Activated naive CD4-positive, alpha-beta T cell treated with anti-CD3 and anti-CD28 coated beads, Interleukin-2, amount 50 U/mL, for 24 hours (primary cell): ENCODE results near the gene PRR7.

Experiments used
- H3K27ac Mint-ChIP-seq: one replicate; pipeline ENCODE4 v1.8.0; 2021; ENCODE audit warnings: mild to moderate bottlenecking, mixed read lengths
- H3K27me3 Mint-ChIP-seq: one replicate; pipeline ENCODE4 v1.8.0; 2021; ENCODE audit warnings: mixed read lengths
- H3K36me3 Mint-ChIP-seq: one replicate; pipeline ENCODE4 v1.8.0; 2021; ENCODE audit warnings: mixed read lengths
- H3K4me1 Mint-ChIP-seq: one replicate; pipeline ENCODE4 v1.8.0; 2021; ENCODE audit warnings: mixed read lengths
- H3K4me3 Mint-ChIP-seq: one replicate; pipeline ENCODE4 v1.8.0; 2021; ENCODE audit warnings: mild to moderate bottlenecking, mixed read lengths
- H3K9me3 Mint-ChIP-seq: one replicate; pipeline ENCODE4 v1.8.0; 2021; ENCODE audit warnings: mixed read lengths

PRR7 gene

GRCh38 chr5:177446200-177447065 is at the start of gene PRR7:
TSS of gene PRR7 (plus strand) at chr5:177446814. CDS start at chr5:177455068, 8,254 bp downstream.
- no peaks in the 10 kb centered on the region for H3K27me3 Mint-ChIP-seq
- H3K9me3 Mint-ChIP-seq, result no peaks in the 10 kb centered on the region
- no peaks in the 10 kb centered on the region for H3K36me3 Mint-ChIP-seq
- H3K4me1 Mint-ChIP-seq, result peaks cover 44% of the 10 kb centered on the region
- peak within 1 kb of the TSS; percentile 81 for H3K4me3 Mint-ChIP-seq
- H3K27ac Mint-ChIP-seq, result peak within 1 kb of the TSS; percentile 80

- Mint-ChIP-seq H3K4me3 (no peak overlapping the region), H3K9me3 (no peaks in the 10 kb centered on the region), H3K27ac (no peak overlapping the region), H3K4me1 (peaks cover 7% of the 10 kb centered on the region), H3K27me3 (peaks cover 5% of the 10 kb centered on the region), H3K36me3 (no peaks in the 10 kb centered on the region)
Observed at GRCh38 chr5:177397875-177398390, 48.7 kb upstream of the PRR7 start.

GRCh38 chr5:177399997-177400868 is 46.4 kb upstream of the PRR7 start, which contains the start of gene PFN3:
TSS of gene PFN3 (minus strand) at chr5:177400661. CDS start at chr5:177400576, 85 bp downstream.
- H3K27ac Mint-ChIP-seq, result peak within 1 kb of the TSS; percentile 18
- no peak within 1 kb of the TSS for H3K4me3 Mint-ChIP-seq

GRCh38 chr5:177402271-177403043 is 44.2 kb upstream of the PRR7 start:
- H3K36me3 Mint-ChIP-seq, result no peaks in the 10 kb centered on the region
- peaks cover 20% of the 10 kb centered on the region for H3K4me1 Mint-ChIP-seq
- H3K27me3 Mint-ChIP-seq, result peaks cover 5% of the 10 kb centered on the region
- H3K9me3 Mint-ChIP-seq, result no peaks in the 10 kb centered on the region
- peak overlapping the region; percentile 81 for H3K4me3 Mint-ChIP-seq
- peak overlapping the region; percentile 51 for H3K27ac Mint-ChIP-seq

More at GRCh38 chr5:177399997-177400868, 46.4 kb upstream of the PRR7 start, which contains the start of gene PFN3:
- Mint-ChIP-seq H3K9me3 (no peaks in the 10 kb centered on the region), H3K27me3 (peaks cover 5% of the 10 kb centered on the region), H3K4me1 (peaks cover 19% of the 10 kb centered on the region), H3K36me3 (no peaks in the 10 kb centered on the region)

- H3K36me3 Mint-ChIP-seq, result no peaks in the 10 kb centered on the region
Observed at GRCh38 chr5:177403102-177403791, 43.4 kb upstream of the PRR7 start.

GRCh38 chr5:177403792-177404640 is 42.6 kb upstream of the PRR7 start:
- H3K27me3 Mint-ChIP-seq, result peaks cover 5% of the 10 kb centered on the region
- no peak overlapping the region for H3K27ac Mint-ChIP-seq
- no peaks in the 10 kb centered on the region for H3K9me3 Mint-ChIP-seq
- no peaks in the 10 kb centered on the region for H3K36me3 Mint-ChIP-seq
- peaks cover 20% of the 10 kb centered on the region for H3K4me1 Mint-ChIP-seq
- H3K4me3 Mint-ChIP-seq, result peak overlapping the region; percentile 81

More at GRCh38 chr5:177403102-177403791, 43.4 kb upstream of the PRR7 start:
- H3K27ac Mint-ChIP-seq, result peak overlapping the region; percentile 51
- H3K9me3 Mint-ChIP-seq, result no peaks in the 10 kb centered on the region
- peak overlapping the region; percentile 81 for H3K4me3 Mint-ChIP-seq
- peaks cover 5% of the 10 kb centered on the region for H3K27me3 Mint-ChIP-seq
- peaks cover 20% of the 10 kb centered on the region for H3K4me1 Mint-ChIP-seq

GRCh38 chr5:177404641-177405179 is 41.9 kb upstream of the PRR7 start:
- H3K36me3 Mint-ChIP-seq, result no peaks in the 10 kb centered on the region
- peaks cover 5% of the 10 kb centered on the region for H3K27me3 Mint-ChIP-seq
- H3K4me1 Mint-ChIP-seq, result peaks cover 20% of the 10 kb centered on the region
- H3K9me3 Mint-ChIP-seq, result no peaks in the 10 kb centered on the region
- H3K27ac Mint-ChIP-seq, result peak overlapping the region; percentile 62
- peak overlapping the region; percentile 54 for H3K4me3 Mint-ChIP-seq

GRCh38 chr5:177405312-177405711 is 41.3 kb upstream of the PRR7 start:
- no peaks in the 10 kb centered on the region for H3K36me3 Mint-ChIP-seq
- H3K4me3 Mint-ChIP-seq, result peak overlapping the region; percentile 30
- H3K9me3 Mint-ChIP-seq, result no peaks in the 10 kb centered on the region
- no peak overlapping the region for H3K27ac Mint-ChIP-seq
- peaks cover 20% of the 10 kb centered on the region for H3K4me1 Mint-ChIP-seq
- peaks cover 5% of the 10 kb centered on the region for H3K27me3 Mint-ChIP-seq

- no peak overlapping the region for H3K27ac Mint-ChIP-seq
- peaks cover 25% of the 10 kb centered on the region for H3K4me1 Mint-ChIP-seq
- peaks cover 5% of the 10 kb centered on the region for H3K27me3 Mint-ChIP-seq
- no peaks in the 10 kb centered on the region for H3K36me3 Mint-ChIP-seq
- no peaks in the 10 kb centered on the region for H3K9me3 Mint-ChIP-seq
- no peak overlapping the region for H3K4me3 Mint-ChIP-seq
Observed at GRCh38 chr5:177405805-177406204, 40.8 kb upstream of the PRR7 start.

GRCh38 chr5:177409043-177409801 is 37.4 kb upstream of the PRR7 start, which contains the start of gene F12:
TSS of gene F12 (minus strand) at chr5:177409564. CDS start at chr5:177409527, 37 bp downstream.
- Mint-ChIP-seq H3K27ac (no peak within 1 kb of the TSS), H3K9me3 (no peaks in the 10 kb centered on the region), H3K27me3 (no peaks in the 10 kb centered on the region), H3K4me1 (peaks cover 26% of the 10 kb centered on the region), H3K36me3 (no peaks in the 10 kb centered on the region), H3K4me3 (no peak within 1 kb of the TSS)

GRCh38 chr5:177410575-177410974 is 36.0 kb upstream of the PRR7 start:
- H3K27me3 Mint-ChIP-seq, result no peaks in the 10 kb centered on the region
- peaks cover 23% of the 10 kb centered on the region for H3K4me1 Mint-ChIP-seq
- no peaks in the 10 kb centered on the region for H3K9me3 Mint-ChIP-seq
- no peaks in the 10 kb centered on the region for H3K36me3 Mint-ChIP-seq
- H3K4me3 Mint-ChIP-seq, result no peak overlapping the region
- peak overlapping the region; percentile 43 for H3K27ac Mint-ChIP-seq

GRCh38 chr5:177412603-177413233 is 33.9 kb upstream of the PRR7 start:
- no peaks in the 10 kb centered on the region for H3K9me3 Mint-ChIP-seq
- no peak overlapping the region for H3K4me3 Mint-ChIP-seq
- H3K27ac Mint-ChIP-seq, result no peak overlapping the region
- H3K36me3 Mint-ChIP-seq, result no peaks in the 10 kb centered on the region
- no peaks in the 10 kb centered on the region for H3K27me3 Mint-ChIP-seq
- peaks cover 27% of the 10 kb centered on the region for H3K4me1 Mint-ChIP-seq
